A549 (cell line): ENCODE measurements around the gene AP2A2. TPM values are rescaled to one million over a fixed set of nuclear protein-coding genes. Genes with fewer than 3 reads are reported as not detected.

Experiments
- BCL3 ChIP-seq: fragments of >200 bp; sonication (Bioruptor Twin); formaldehyde crosslinking; IDR thresholded peaks from 3 replicates; pipeline ENCODE4 v1.6.1; 2016
- CBX2 ChIP-seq: fragments of 200-600 bp; sonication (generic); IDR thresholded peaks from 2 replicates; pipeline ENCODE4 v1.6.1; 2016; ENCODE audit warnings: low read depth, mild to moderate bottlenecking, borderline replicate concordance
- EHF ChIP-seq: fragments of 250-450 bp; sonication (Bioruptor Pico); IDR thresholded peaks from 2 replicates; pipeline ENCODE4 v1.5.0; 2020; ENCODE audit warnings: mild to moderate bottlenecking
- EHMT2 ChIP-seq: fragments of 200-600 bp; sonication (generic); IDR thresholded peaks from 2 replicates; pipeline ENCODE4 v1.6.1; 2016; ENCODE audit warnings: antibody characterized with exemption, low read depth, mild to moderate bottlenecking, moderate library complexity
- FOSL2 ChIP-seq, 2 experiments: fragments of 450-650 bp in 1 of 2; fragments of >200 bp in 1 of 2; sonication (Bioruptor Twin) in 1 of 2; formaldehyde crosslinking; IDR thresholded peaks; 2 replicates each; pipeline versions ENCODE4 v1.5.0 to v1.6.1; 2016 to 2020; ENCODE audit warnings: mild to moderate bottlenecking in 1 of 2, moderate library complexity in 1 of 2
- HES2 ChIP-seq: fragments of >200 bp; sonication (Bioruptor Twin); formaldehyde crosslinking; IDR thresholded peaks from 2 replicates; pipeline ENCODE4 v1.6.1; 2016
- HMGXB4 ChIP-seq: fragments of 250-450 bp; sonication (Bioruptor Pico); IDR thresholded peaks from 2 replicates; pipeline ENCODE4 v1.5.0; 2021; ENCODE audit warnings: mild to moderate bottlenecking, moderate library complexity, borderline replicate concordance
- HOXB5 ChIP-seq: fragments of 250-450 bp; sonication (Bioruptor Pico); IDR thresholded peaks from 2 replicates; pipeline ENCODE4 v1.5.0; 2020; ENCODE audit warnings: mild to moderate bottlenecking, moderate library complexity
- KDM1A ChIP-seq: fragments of 200-600 bp; sonication (generic); IDR thresholded peaks from 2 replicates; pipeline ENCODE4 v1.6.1; 2016; ENCODE audit warnings: low read depth, mild to moderate bottlenecking
- MAX ChIP-seq: IDR thresholded peaks from 2 replicates; pipeline ENCODE4 v1.6.1; 2012
- MAZ ChIP-seq: fragments of 150-350 bp; IDR thresholded peaks from 2 replicates; pipeline ENCODE4 v1.6.1; 2014; ENCODE audit warnings: antibody characterized with exemption, low read depth, low read length, borderline replicate concordance
- MYC ChIP-seq: IDR thresholded peaks from 2 replicates; pipeline ENCODE4 v1.6.1; 2012; ENCODE audit warnings: mild to moderate bottlenecking, inconsistent platforms, low read length, improper control_type of control experiment, borderline replicate concordance
- NR3C1 ChIP-seq: fragments of >200 bp; sonication (Bioruptor Twin); formaldehyde crosslinking; IDR thresholded peaks from 3 replicates; pipeline ENCODE4 v1.6.1; 2017
- PHF8 ChIP-seq: fragments of 200-600 bp; sonication (generic); IDR thresholded peaks from 2 replicates; pipeline ENCODE4 v1.6.1; 2016; ENCODE audit warnings: low read depth, mild to moderate bottlenecking, antibody characterized with exemption, moderate library complexity, borderline replicate concordance
- POLR2AphosphoS2 ChIP-seq: conservative IDR thresholded peaks from 2 replicates; pipeline ENCODE4 v1.6.1; 2012; ENCODE audit warnings: low read length, improper control_type of control experiment, inconsistent platforms
- RARB ChIP-seq: fragments of 250-450 bp; sonication (Bioruptor Pico); IDR thresholded peaks from 2 replicates; pipeline ENCODE4 v1.8.0; 2021; ENCODE audit warnings: mild to moderate bottlenecking, moderate library complexity
- RFX5 ChIP-seq: fragments of 450-650 bp; IDR thresholded peaks from 2 replicates; pipeline ENCODE4 v1.7.1; 2014; ENCODE audit warnings: antibody characterized with exemption, mild to moderate bottlenecking, moderate library complexity
- SMC3 ChIP-seq: fragments of >200 bp; sonication (Bioruptor Twin); formaldehyde crosslinking; IDR thresholded peaks from 3 replicates; pipeline ENCODE4 v1.6.1; 2018; ENCODE audit warnings: inconsistent platforms
- SREBF2 ChIP-seq: fragments of 450-650 bp; IDR thresholded peaks from 2 replicates; pipeline ENCODE4 v1.6.1; 2014; ENCODE audit warnings: mild to moderate bottlenecking, moderate library complexity
- TFCP2L1 ChIP-seq: fragments of 250-450 bp; sonication (Bioruptor Pico); IDR thresholded peaks from 2 replicates; pipeline ENCODE4 v1.5.0; 2021; ENCODE audit warnings: mild to moderate bottlenecking
- polyA plus RNA-seq, 4 experiments: library from polyadenylated mRNA; depleted of rRNA in 3 of 4; stranded (reverse); fragments of >200 nt; fragmentation: RNase III in 1 of 4; extraction: RNeasy Plus Mini Kit Qiagen cat#74134 plus additional on column Dnase treatment in 1 of 4; gene quantifications; 2 replicates in 3 of 4; 3 replicates in 1 of 4; pipeline ENCODE4 v1.2.3, GENCODE V29; 2011 to 2017
- TF ChIP-seq, protein P1 (sequence below): fragments of >200 bp; sonication (Bioruptor Twin); formaldehyde crosslinking; IDR thresholded peaks from 3 replicates; pipeline ENCODE4 v1.5.1; 2016
- TF ChIP-seq, protein P2 (sequence below): fragments of 450-650 bp; IDR thresholded peaks from 2 replicates; pipeline ENCODE4 v1.6.1; 2014; ENCODE audit warnings: antibody characterized with exemption
- TF ChIP-seq, protein P3 (sequence below): fragments of 250-450 bp; sonication (Bioruptor Pico); IDR thresholded peaks from 2 replicates; pipeline ENCODE4 v1.5.0; 2020; ENCODE audit warnings: low read depth, mild to moderate bottlenecking, moderate library complexity

Gene AP2A2
- polyA plus RNA-seq, 2 of the 4 experiments (the other 2 are of a cell fraction), result 39.4 to 60.4 TPM

GRCh38 chr11:925496-926301, at the start of gene AP2A2 (continued):
- TF ChIP-seq HMGXB4 (CRISPR knock-in tag) (no peak), SREBF2 (no peak), EHMT2 (no peak), POLR2AphosphoS2 (no peak), PHF8 (peak; percentile 27; the same call in 1 of the 2 replicates), EHF (CRISPR knock-in tag) (peak; percentile 29; the same call in 1 of the 2 replicates), CBX2 (no peak), RARB (CRISPR knock-in tag) (no peak), TFCP2L1 (CRISPR knock-in tag) (no peak), FOSL2 (IDR thresholded peaks at IDR 0.05) (no peak), FOSL2 (CRISPR knock-in tag; IDR thresholded peaks at IDR 0.05) (peak; percentile 41), KDM1A (0 out of 2 replicates have a peak, but pooled peaks have one; percentile 34), SMC3 (peak; percentile 82), NR3C1 (no peak), RFX5 (no peak), MYC (no peak; the same call in 1 of the 2 replicates), MAZ (no peak), BCL3 (0 out of 3 replicates have a peak, but pooled peaks have one; percentile 56), HOXB5 (CRISPR knock-in tag) (peak; percentile 89), MAX (peak; percentile 36; the same call in 1 of the 2 replicates), HES2 (no peak)
- TF ChIP-seq, protein P1, sequence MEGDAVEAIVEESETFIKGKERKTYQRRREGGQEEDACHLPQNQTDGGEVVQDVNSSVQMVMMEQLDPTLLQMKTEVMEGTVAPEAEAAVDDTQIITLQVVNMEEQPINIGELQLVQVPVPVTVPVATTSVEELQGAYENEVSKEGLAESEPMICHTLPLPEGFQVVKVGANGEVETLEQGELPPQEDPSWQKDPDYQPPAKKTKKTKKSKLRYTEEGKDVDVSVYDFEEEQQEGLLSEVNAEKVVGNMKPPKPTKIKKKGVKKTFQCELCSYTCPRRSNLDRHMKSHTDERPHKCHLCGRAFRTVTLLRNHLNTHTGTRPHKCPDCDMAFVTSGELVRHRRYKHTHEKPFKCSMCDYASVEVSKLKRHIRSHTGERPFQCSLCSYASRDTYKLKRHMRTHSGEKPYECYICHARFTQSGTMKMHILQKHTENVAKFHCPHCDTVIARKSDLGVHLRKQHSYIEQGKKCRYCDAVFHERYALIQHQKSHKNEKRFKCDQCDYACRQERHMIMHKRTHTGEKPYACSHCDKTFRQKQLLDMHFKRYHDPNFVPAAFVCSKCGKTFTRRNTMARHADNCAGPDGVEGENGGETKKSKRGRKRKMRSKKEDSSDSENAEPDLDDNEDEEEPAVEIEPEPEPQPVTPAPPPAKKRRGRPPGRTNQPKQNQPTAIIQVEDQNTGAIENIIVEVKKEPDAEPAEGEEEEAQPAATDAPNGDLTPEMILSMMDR, result peak; percentile 97
- TF ChIP-seq, protein P2, sequence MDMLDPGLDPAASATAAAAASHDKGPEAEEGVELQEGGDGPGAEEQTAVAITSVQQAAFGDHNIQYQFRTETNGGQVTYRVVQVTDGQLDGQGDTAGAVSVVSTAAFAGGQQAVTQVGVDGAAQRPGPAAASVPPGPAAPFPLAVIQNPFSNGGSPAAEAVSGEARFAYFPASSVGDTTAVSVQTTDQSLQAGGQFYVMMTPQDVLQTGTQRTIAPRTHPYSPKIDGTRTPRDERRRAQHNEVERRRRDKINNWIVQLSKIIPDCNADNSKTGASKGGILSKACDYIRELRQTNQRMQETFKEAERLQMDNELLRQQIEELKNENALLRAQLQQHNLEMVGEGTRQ, result no peak
- TF ChIP-seq, protein P3, sequence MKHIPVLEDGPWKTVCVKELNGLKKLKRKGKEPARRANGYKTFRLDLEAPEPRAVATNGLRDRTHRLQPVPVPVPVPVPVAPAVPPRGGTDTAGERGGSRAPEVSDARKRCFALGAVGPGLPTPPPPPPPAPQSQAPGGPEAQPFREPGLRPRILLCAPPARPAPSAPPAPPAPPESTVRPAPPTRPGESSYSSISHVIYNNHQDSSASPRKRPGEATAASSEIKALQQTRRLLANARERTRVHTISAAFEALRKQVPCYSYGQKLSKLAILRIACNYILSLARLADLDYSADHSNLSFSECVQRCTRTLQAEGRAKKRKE (CRISPR knock-in tag), result peak; percentile 82; the same call in 1 of the 2 replicates
